Lung (tissue), 12 donors: Measurements from ENCODE around the gene WDR86. TPM values are rescaled to one million over a fixed set of nuclear protein-coding genes. Genes with fewer than 3 reads are reported as not detected.

Experiments
- ATAC-seq: fragments of 200-7000 bp; cut with Tn5 transposase; one replicate; pipeline ENCODE4 v1.9.1; 2020; ENCODE audit warnings: moderate number of reproducible peaks; ENCODE audit not compliant: insufficient read depth, low FRiP score
- DNase-seq, 3 donors: peaks; one replicate each; pipeline ENCODE4 v3.0.0-alpha.2; 2013 to 2017
- H3K27ac ChIP-seq, 2 donors: one replicate each; pipeline ENCODE4 v1.5.1; 2013; ENCODE audit warnings: mild to moderate bottlenecking in 2 of 2, moderate library complexity in 2 of 2, control low read depth in 1 of 2, inconsistent platforms in 1 of 2, low read depth in 1 of 2, low read length in 1 of 2
- H3K27me3 ChIP-seq, 3 donors: one replicate each; pipeline ENCODE4 v1.5.1; 2013; ENCODE audit warnings: low read length in 2 of 3; ENCODE audit not compliant: control insufficient read depth in 3 of 3, insufficient read depth in 3 of 3
- H3K36me3 ChIP-seq, 4 donors: one replicate each; pipeline ENCODE4 v1.5.1; 2013; ENCODE audit warnings: low read length in 4 of 4, mild to moderate bottlenecking in 1 of 4, moderate library complexity in 1 of 4; ENCODE audit not compliant: control insufficient read depth in 4 of 4, insufficient read depth in 4 of 4
- H3K4me1 ChIP-seq, 5 donors: one replicate each; pipeline ENCODE4 v1.5.1; 2013; ENCODE audit warnings: low read length in 5 of 5, mild to moderate bottlenecking in 2 of 5, moderate library complexity in 1 of 5; ENCODE audit not compliant: control insufficient read depth in 5 of 5, insufficient read depth in 5 of 5
- H3K4me3 ChIP-seq: one replicate; pipeline ENCODE4 v1.5.1; 2013; ENCODE audit warnings: mild to moderate bottlenecking, control low read depth, moderate library complexity
- H3K9ac ChIP-seq, 2 donors: one replicate each; pipeline ENCODE4 v1.5.1; 2013; ENCODE audit warnings: low read length in 2 of 2, control low read depth in 1 of 2; ENCODE audit not compliant: insufficient read depth in 1 of 2
- H3K9me3 ChIP-seq, 4 donors: one replicate each; pipeline ENCODE4 v1.5.1; 2013; ENCODE audit warnings: low read length in 3 of 4, mild to moderate bottlenecking in 1 of 4, moderate library complexity in 1 of 4; ENCODE audit not compliant: control insufficient read depth in 4 of 4, insufficient read depth in 3 of 4
- CTCF ChIP-seq: IDR thresholded peaks from 2 replicates; pipeline ENCODE4 v1.5.1; 2012; ENCODE audit warnings: mild to moderate bottlenecking; ENCODE audit errors: control extremely low read depth, extremely low read depth
- WGBS, 2 donors: extraction: QIAGEN DNeasy Blood & Tissue Kit; methylation state at CpG; one replicate each; pipeline ENCODE4 v1.1.7; 2013; 5-methylcytosine and 5-hydroxymethylcytosine counted together
- polyA plus RNA-seq, 2 donors: library from polyadenylated mRNA; stranded (reverse); fragments of 200-250 nt; gene quantifications; one replicate each; pipeline ENCODE4 v1.2.1, GENCODE V29; 2013
- total RNA-seq, 2 donors: library from RNA; depleted of rRNA in 1 of 2; stranded (reverse); fragments of >200 nt in 1 of 2; gene quantifications; one replicate each; pipeline ENCODE4 v1.2.1, GENCODE V29; 2014 to 2021
- donor health status: control.
- donor health status: control.
- donor health status: Bipolar disorder and iron deficiency.
- donor health status: healthy.
- donor health status: DM: yes; HTN: yes; CAD: no.

Gene WDR86
- total and polyA plus RNA-seq, 4 donors = 0.81 to 19.7 (median 2.4) TPM

- Histone ChIP-seq H3K4me3 (no peak overlapping the region), H3K9me3 (no peaks in the 10 kb centered on the region), H3K27me3 (peaks cover 0 to 2% (median 0%) of the 10 kb centered on the region in 3 donors), H3K36me3 (peaks cover 0 to 17% (median 8%) of the 10 kb centered on the region in 4 donors), H3K4me1 (no peaks in the 10 kb centered on the region), H3K9ac (no peak overlapping the region), H3K27ac (no peak overlapping the region)
- no peak for TF ChIP-seq CTCF
- 90 to 93% methylated on average over 13 of the region's 13 CpGs for WGBS, 2 donors
- DNase-seq = no peak
- no peak for ATAC-seq
These were observed 12.8 kb downstream of the WDR86 start for GRCh38 chr7:151397026-151397425.

GRCh38 chr7:151396328-151396970 is 13.4 kb downstream of the WDR86 start:
- Histone ChIP-seq H3K27ac (no peak overlapping the region), H3K9me3 (no peaks in the 10 kb centered on the region), H3K4me3 (no peak overlapping the region), H3K36me3 (peaks cover 0 to 17% (median 8%) of the 10 kb centered on the region in 4 donors), H3K27me3 (peaks cover 0 to 2% (median 0%) of the 10 kb centered on the region in 3 donors), H3K4me1 (no peaks in the 10 kb centered on the region), H3K9ac (no peak overlapping the region)
- ATAC-seq (no peak), DNase-seq (no peak)
- no peak for TF ChIP-seq CTCF
- WGBS, 2 donors = 71 to 91% methylated on average over 10 of the region's 10 CpGs

- H3K4me3 ChIP-seq = no peak overlapping the region
- H3K9ac ChIP-seq = no peak overlapping the region
- H3K27me3 ChIP-seq = peaks cover 0 to 2% (median 0%) of the 10 kb centered on the region in 3 donors
- no peak for TF ChIP-seq CTCF
- ATAC-seq (no peak), DNase-seq (no peak)
- no peaks in the 10 kb centered on the region for H3K4me1 ChIP-seq
- 79 to 81% methylated on average over 13 of the region's 13 CpGs for WGBS, 2 donors
- peaks cover 0 to 17% (median 7%) of the 10 kb centered on the region in 4 donors for H3K36me3 ChIP-seq
- H3K9me3 ChIP-seq = no peaks in the 10 kb centered on the region
- H3K27ac ChIP-seq = no peak overlapping the region
These were observed 14.8 kb downstream of the WDR86 start for GRCh38 chr7:151395036-151395367.
